Measurements from ENCODE around the gene CALM1.

GRCh38 chr14:90426031-90426540 lies 29.3 kb downstream of the CALM1 start:
- no peak for TF ChIP-seq EZH2phosphoT487 (IDR thresholded peaks at IDR 0.05; ENCODE audit: borderline replicate concordance)
- TF ChIP-seq CTCF (conservative IDR thresholded peaks at IDR 0.05; ENCODE audit: low read length): no peak
